Measurements from ENCODE around the gene CRISPLD2.

DNA sequence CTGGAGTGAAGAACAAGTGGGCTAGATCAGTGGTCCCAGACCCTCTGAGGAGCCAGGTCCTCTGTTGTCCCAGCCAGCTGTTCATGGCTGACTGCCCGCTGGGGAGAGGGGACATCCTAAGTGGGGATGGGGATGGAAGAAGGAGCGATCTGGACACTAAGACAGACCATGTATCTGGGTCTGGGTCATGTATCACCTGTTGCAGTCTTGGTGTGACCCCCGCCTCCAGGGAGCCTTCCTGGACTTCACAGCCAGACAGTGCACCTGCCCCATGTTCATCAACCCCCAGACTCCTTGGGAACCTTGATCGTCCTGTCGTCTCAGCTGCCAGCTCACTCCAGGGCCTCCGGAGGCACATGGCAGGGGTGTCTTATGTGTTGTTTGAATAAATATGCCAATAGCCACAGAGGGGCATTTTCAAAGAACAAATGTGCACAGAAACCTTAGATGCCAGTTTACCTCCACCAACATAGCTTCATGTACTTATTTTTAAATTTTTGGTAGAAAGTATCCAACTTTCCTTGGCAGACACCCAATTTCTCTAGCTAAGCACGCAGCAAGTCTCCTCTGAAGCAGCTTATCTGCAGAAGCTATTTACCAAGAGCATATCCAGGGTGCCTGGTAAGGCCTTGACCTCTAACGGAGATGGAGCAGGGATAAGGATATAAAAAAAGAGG lies 43.2 kb downstream of the CRISPLD2 start:
- TF ChIP-seq, protein P1, sequence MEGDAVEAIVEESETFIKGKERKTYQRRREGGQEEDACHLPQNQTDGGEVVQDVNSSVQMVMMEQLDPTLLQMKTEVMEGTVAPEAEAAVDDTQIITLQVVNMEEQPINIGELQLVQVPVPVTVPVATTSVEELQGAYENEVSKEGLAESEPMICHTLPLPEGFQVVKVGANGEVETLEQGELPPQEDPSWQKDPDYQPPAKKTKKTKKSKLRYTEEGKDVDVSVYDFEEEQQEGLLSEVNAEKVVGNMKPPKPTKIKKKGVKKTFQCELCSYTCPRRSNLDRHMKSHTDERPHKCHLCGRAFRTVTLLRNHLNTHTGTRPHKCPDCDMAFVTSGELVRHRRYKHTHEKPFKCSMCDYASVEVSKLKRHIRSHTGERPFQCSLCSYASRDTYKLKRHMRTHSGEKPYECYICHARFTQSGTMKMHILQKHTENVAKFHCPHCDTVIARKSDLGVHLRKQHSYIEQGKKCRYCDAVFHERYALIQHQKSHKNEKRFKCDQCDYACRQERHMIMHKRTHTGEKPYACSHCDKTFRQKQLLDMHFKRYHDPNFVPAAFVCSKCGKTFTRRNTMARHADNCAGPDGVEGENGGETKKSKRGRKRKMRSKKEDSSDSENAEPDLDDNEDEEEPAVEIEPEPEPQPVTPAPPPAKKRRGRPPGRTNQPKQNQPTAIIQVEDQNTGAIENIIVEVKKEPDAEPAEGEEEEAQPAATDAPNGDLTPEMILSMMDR (conservative IDR thresholded peaks at IDR 0.05; ENCODE audit: low read length): no peak
- TF ChIP-seq EZH2phosphoT487 (IDR thresholded peaks at IDR 0.05; ENCODE audit: borderline replicate concordance): no peak

All from Loucy (cell line).